ENCODE results near the gene GSDME. TPM values are rescaled to one million over a fixed set of nuclear protein-coding genes. Genes with fewer than 3 reads are reported as not detected.
"Not testable (repeated sequence)": the region's sequence is repeated elsewhere in the genome, so short reads cannot be mapped to it uniquely, and the experiment has no call there.

The GSDME gene
- total RNA-seq, 1 donor from 2014 or later = 5.6 TPM

- peaks cover 15% of the 10 kb centered on the region for H3K36me3 ChIP-seq
- no peak for TF ChIP-seq CTCF (IDR thresholded peaks at IDR 0.05; ENCODE audit: borderline replicate concordance)
- H3K27ac ChIP-seq (replicated peaks) = no peak overlapping the region
- H3K9me3 ChIP-seq (replicated peaks) = no peaks in the 10 kb centered on the region
- no peaks in the 10 kb centered on the region for H3K27me3 ChIP-seq (ENCODE audit: low read depth)
- intact Hi-C loops (cut with micrococcal nuclease) = no loop called here
- DNase-seq = no peak
- H3K4me1 ChIP-seq = no peaks in the 10 kb centered on the region
- no peak overlapping the region for H3K4me3 ChIP-seq
These were observed 42.2 kb upstream of the GSDME start for GRCh38 chr7:24799506-24799905.

DNA sequence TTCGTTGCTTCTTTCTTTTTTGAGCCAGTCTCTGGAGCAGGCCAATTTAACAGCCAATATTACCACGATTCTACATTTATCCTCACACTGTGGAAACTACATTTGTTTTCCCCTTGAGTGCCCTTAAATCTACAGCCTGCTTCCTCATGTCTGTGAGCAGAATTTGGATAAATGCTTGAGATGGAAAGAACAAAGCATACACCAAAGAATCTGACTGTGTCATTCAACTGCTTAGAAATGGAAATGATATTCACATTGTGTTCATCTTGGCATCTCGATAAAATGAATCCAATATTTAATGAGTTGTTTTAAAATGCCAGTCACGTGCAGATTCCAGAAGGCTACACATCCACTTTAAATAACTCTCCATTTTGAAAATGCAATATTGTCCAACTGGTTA lies 41.0 kb upstream of the GSDME start:
- Histone ChIP-seq H3K4me1 (no peaks in the 10 kb centered on the region), H3K27me3 (ENCODE audit: low read depth) (no peaks in the 10 kb centered on the region), H3K36me3 (peaks cover 6% of the 10 kb centered on the region), H3K27ac (replicated peaks) (no peak overlapping the region), H3K4me3 (no peak overlapping the region), H3K9me3 (replicated peaks) (no peaks in the 10 kb centered on the region)
- DNase-seq = no peak
- intact Hi-C loops (cut with micrococcal nuclease) = no loop called here
- TF ChIP-seq CTCF (IDR thresholded peaks at IDR 0.05; ENCODE audit: borderline replicate concordance) = no peak

- TF ChIP-seq CTCF (IDR thresholded peaks at IDR 0.05; ENCODE audit: borderline replicate concordance) = no peak
- Histone ChIP-seq H3K27me3 (ENCODE audit: low read depth) (no peaks in the 10 kb centered on the region), H3K9me3 (replicated peaks) (no peaks in the 10 kb centered on the region), H3K27ac (replicated peaks) (no peak overlapping the region), H3K4me3 (no peak overlapping the region), H3K36me3 (peaks cover 4% of the 10 kb centered on the region), H3K4me1 (no peaks in the 10 kb centered on the region)
- intact Hi-C loops (cut with micrococcal nuclease) = no loop called here
- no peak for DNase-seq
These were observed 40.0 kb upstream of the GSDME start for GRCh38 chr7:24797270-24797669.

DNA sequence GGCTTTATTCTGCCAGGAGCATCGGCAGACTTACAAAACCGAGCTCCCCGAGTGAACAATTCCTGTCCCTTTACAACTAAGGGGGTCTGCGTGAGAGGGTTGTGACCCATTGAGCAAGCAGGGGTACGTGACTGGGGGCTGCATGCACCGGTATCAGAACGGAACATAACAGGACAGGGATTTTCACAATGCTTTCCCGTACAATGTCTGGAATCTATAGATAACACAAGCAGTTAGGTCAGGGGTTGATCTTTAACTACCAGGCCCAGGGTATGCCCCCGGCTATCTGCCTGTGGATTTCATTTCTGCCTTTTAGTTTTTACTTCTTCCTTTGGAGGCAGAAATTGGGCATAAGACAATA lies 38.1 kb upstream of the GSDME start:
- H3K4me3 ChIP-seq = no peak overlapping the region

DNA sequence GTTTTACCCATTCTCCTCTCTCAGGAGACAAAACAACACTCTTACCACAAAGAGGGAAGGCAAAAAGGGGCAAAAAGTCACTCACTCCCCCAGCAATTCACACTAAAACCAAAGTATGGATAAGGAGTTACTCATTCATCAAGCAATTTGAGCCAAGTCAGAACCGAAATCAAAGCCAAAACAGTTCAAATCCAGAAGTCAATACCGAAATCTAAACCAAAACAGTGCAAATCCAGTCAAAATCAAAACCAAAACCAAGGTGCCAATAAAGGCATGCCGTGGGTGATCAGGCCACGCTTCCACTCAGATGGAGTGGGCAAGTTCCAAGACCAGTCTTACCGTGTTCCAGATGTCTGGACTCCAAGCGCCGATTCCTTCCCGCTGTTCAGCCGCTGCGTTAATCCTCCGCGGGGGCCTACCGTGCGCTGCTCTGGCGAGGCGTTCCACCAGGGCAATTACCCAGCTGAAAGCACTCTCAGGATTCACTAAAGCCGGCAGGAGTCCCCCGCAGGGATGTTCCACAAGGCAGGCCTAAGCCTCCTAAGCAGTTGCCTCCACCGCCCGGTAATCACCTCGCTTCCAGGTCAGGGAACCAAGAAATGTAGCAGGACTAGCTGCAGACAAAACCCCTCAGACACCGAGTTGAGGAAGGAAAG lies 37.6 kb upstream of the GSDME start:
- intact Hi-C loops (cut with micrococcal nuclease); H3K36me3 ChIP-seq; H3K9me3 ChIP-seq (replicated peaks); H3K27me3 ChIP-seq (ENCODE audit: low read depth); H3K4me3 ChIP-seq; DNase-seq; H3K27ac ChIP-seq (replicated peaks); H3K4me1 ChIP-seq: not testable (repeated sequence)

More for the DNA sequence above, 38.1 kb upstream of the GSDME start:
- no peaks in the 10 kb centered on the region for H3K36me3 ChIP-seq
- no peaks in the 10 kb centered on the region for H3K9me3 ChIP-seq (replicated peaks)
- intact Hi-C loops (cut with micrococcal nuclease) = no loop called here
- no peak for TF ChIP-seq CTCF (IDR thresholded peaks at IDR 0.05; ENCODE audit: borderline replicate concordance)
- H3K4me1 ChIP-seq = no peaks in the 10 kb centered on the region
- H3K27ac ChIP-seq (replicated peaks) = no peak overlapping the region
- no peaks in the 10 kb centered on the region for H3K27me3 ChIP-seq (ENCODE audit: low read depth)
- DNase-seq = no peak

DNA sequence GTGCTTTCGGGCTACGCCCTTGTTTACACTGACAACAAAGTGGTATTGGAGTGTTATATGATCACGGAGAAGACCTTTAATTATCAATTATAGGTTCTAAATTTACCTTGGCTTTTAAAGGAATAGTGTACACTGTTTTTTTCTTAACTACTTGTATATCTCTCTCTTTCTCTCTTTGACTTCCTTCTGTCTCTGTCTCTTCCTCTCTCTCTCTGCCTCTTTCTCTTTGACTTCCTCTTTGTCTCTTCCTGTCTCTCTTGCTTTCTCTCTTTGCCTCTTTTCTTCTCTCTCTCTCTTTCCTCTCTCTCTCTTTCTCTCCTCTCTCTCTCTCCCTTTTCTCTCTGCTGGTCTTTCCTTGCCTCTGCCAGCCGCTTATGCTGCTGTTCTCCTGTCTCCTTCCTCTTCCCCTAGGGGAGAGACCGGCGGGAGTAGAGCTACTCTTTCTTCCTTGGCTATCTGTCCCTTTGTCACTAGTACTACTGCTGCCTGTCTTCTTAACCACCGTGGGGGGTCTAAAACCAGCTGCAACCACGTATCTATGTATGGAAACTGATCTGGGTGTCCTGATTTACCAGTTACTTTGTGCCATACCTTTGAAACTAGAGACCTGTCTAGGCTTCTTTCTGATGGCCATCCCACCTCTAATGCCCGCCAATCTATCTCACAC lies 36.9 kb upstream of the GSDME start:
- TF ChIP-seq CTCF (IDR thresholded peaks at IDR 0.05; ENCODE audit: borderline replicate concordance) = no peak
- Histone ChIP-seq H3K27me3 (ENCODE audit: low read depth) (no peaks in the 10 kb centered on the region), H3K36me3 (no peaks in the 10 kb centered on the region), H3K27ac (replicated peaks) (no peak overlapping the region), H3K9me3 (replicated peaks) (no peaks in the 10 kb centered on the region), H3K4me1 (no peaks in the 10 kb centered on the region), H3K4me3 (no peak overlapping the region)
- DNase-seq = no peak
- intact Hi-C loops (cut with micrococcal nuclease) = no loop called here

Measured in left ventricle myocardium inferior (tissue), 1 donor.